Spleen (tissue), 11 donors: ENCODE results near the gene ICAM4. TPM values are rescaled to one million over a fixed set of nuclear protein-coding genes. Genes with fewer than 3 reads are reported as not detected.

ENCODE experiments used
- DNase-seq: peaks from one replicate; pipeline ENCODE4 v3.0.0-alpha.2; 2020
- H3K27ac ChIP-seq, 8 donors: fragments of 200-600 bp; sonication (generic) in 7 of 8; 1 replicate in 4 of 8; 2 replicates in 4 of 8; pipeline versions ENCODE4 v1.5.0 to v1.8.0; 2016 to 2021; ENCODE audit warnings: inconsistent platforms in 4 of 8, mild to moderate bottlenecking in 4 of 8, moderate library complexity in 1 of 8
- H3K27me3 ChIP-seq, 7 donors: fragments of 200-600 bp; sonication (generic) in 6 of 7; replicated peaks in 1 of 7; 1 replicate in 4 of 7; 2 replicates in 3 of 7; pipeline versions ENCODE4 v1.5.0 to v1.8.0; 2016 to 2021; ENCODE audit warnings: inconsistent platforms in 3 of 7, mild to moderate bottlenecking in 1 of 7
- H3K36me3 ChIP-seq, 6 donors: fragments of 200-600 bp; sonication (generic) in 5 of 6; 1 replicate in 4 of 6; 2 replicates in 2 of 6; pipeline versions ENCODE4 v1.5.0 to v1.8.0; 2016 to 2021; ENCODE audit warnings: inconsistent platforms in 2 of 6
- H3K4me1 ChIP-seq, 6 donors: fragments of 200-600 bp; sonication (generic) in 5 of 6; 1 replicate in 3 of 6; 2 replicates in 3 of 6; pipeline versions ENCODE4 v1.5.0 to v1.8.0; 2016 to 2021; ENCODE audit warnings: inconsistent platforms in 3 of 6
- H3K4me3 ChIP-seq, 8 donors: fragments of 200-600 bp; sonication (generic) in 7 of 8; 1 replicate in 4 of 8; 2 replicates in 4 of 8; pipeline versions ENCODE4 v1.5.0 to v1.8.0; 2016 to 2021; ENCODE audit warnings: inconsistent platforms in 4 of 8, mild to moderate bottlenecking in 4 of 8, moderate library complexity in 2 of 8
- H3K9me3 ChIP-seq, 8 donors: fragments of 200-600 bp; sonication (generic) in 7 of 8; 1 replicate in 4 of 8; 2 replicates in 4 of 8; pipeline versions ENCODE4 v1.5.0 to v1.8.0; 2016 to 2021; ENCODE audit warnings: inconsistent platforms in 4 of 8
- POLR2A ChIP-seq, 3 donors: fragments of 450-650 bp; IDR thresholded peaks; one replicate each; pipeline ENCODE4 v1.5.1; 2017; ENCODE audit warnings: antibody characterized with exemption in 3 of 3, mild to moderate bottlenecking in 1 of 3
- POLR2AphosphoS5 ChIP-seq, 3 donors: sonication (generic); formaldehyde crosslinking; IDR thresholded peaks; one replicate each; pipeline ENCODE4 v1.5.1; 2017; ENCODE audit warnings: antibody characterized with exemption in 3 of 3
- WGBS, 5 donors: extraction: QIAGEN DNeasy Blood & Tissue Kit in 3 of 5; methylation state at CpG; one replicate each; pipeline versions ENCODE4 v1.1.5 to v1.1.7; 2013 to 2018; 5-methylcytosine and 5-hydroxymethylcytosine counted together
- intact Hi-C: fragments of 100-400 bp; cut with DNase I; formaldehyde crosslinking; loops from one replicate; pipeline ENCODE4 v1.15.0; 2023; ENCODE audit warnings: low total_unique reads
- polyA plus RNA-seq, 3 donors: library from polyadenylated mRNA; stranded (reverse); fragments of 200-250 nt; gene quantifications; one replicate each; pipeline ENCODE4 v1.2.1, GENCODE V29; 2013
- total RNA-seq, 7 donors: library from RNA; depleted of rRNA in 3 of 7; stranded (reverse); fragments of >200 nt in 3 of 7; fragmentation: NEBNext Ultra II Directional in 4 of 7; extraction: Animal tissue kit (Norgen Biotek cat#: 25700) in 4 of 7; gene quantifications; one replicate each; pipeline versions ENCODE4 v1.1.0 to v1.2.1, GENCODE V29; 2016 to 2021
- TF ChIP-seq, protein P1 (sequence below), 11 experiments: fragments of 200-600 bp in 7 of 11; fragments of 450-650 bp in 4 of 11; sonication (generic) in 4 of 11; IDR thresholded peaks in 8 of 11; conservative IDR thresholded peaks in 3 of 11; 1 replicate in 7 of 11; 2 replicates in 4 of 11; pipeline versions ENCODE4 v1.4.0 to v1.8.0; 2016 to 2021; ENCODE audit warnings: antibody characterized with exemption in 11 of 11, inconsistent platforms in 4 of 11, mild to moderate bottlenecking in 1 of 11
- donor health status: healthy with polysubstance abuse.
- donor health status: DM: no; HTN: no; CAD: no; lungs with moderate emphysema.
- donor health status: DM: no; HTN: no; CAD: no.
- donor health status: Bipolar disorder and iron deficiency.
- donor health status: healthy.
- donor health status: DM: no; HTN: no; CAD: no.
- donor health status: DM: yes; HTN: yes; CAD: no.

The ICAM4 gene
- total and polyA plus RNA-seq, 10 donors: 0.48 to 3.7 (median 1.3) TPM

DNA sequence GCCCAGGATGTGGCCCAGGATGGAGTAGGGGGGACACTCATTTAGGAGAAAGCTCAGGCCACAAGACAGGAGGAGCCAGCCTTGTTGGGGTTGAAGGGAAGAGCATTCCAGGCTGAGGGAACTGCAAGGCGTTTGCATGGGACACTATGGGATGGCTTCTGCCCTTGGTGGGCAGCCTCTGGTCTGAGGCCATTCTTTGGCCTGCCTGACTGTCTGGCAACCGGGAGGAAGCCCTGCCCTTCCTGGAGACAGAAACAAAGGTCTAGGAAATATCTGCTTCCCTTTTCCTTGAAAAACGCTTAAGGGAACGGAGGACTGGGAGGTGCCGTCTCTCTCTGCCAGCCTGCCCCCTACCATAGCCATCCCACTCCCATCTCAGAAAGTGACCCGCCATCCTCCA is 18.7 kb upstream of the ICAM4 start:
- Histone ChIP-seq H3K9me3 (no peaks in the 10 kb centered on the region), H3K4me1 (peaks cover 7 to 77% (median 42%) of the 10 kb centered on the region in 6 donors), H3K27ac (peak overlapping the region; percentile 0 to 99 (median 96)), H3K27me3 (no peaks in the 10 kb centered on the region), H3K4me3 (no peak overlapping the region), H3K36me3 (peaks cover 0 to 5% (median 0%) of the 10 kb centered on the region in 6 donors)
- intact Hi-C loops: loop anchor here (2.0 kb wide), 1 partner anchor 121 kb away; no protein-coding TSS in a partner anchor
- WGBS, 5 donors: 48 to 67% (median 51%) methylated on average over 6 of the region's 6 CpGs
- TF ChIP-seq POLR2A (IDR thresholded peaks at IDR 0.05): no peak
- TF ChIP-seq, protein P1, sequence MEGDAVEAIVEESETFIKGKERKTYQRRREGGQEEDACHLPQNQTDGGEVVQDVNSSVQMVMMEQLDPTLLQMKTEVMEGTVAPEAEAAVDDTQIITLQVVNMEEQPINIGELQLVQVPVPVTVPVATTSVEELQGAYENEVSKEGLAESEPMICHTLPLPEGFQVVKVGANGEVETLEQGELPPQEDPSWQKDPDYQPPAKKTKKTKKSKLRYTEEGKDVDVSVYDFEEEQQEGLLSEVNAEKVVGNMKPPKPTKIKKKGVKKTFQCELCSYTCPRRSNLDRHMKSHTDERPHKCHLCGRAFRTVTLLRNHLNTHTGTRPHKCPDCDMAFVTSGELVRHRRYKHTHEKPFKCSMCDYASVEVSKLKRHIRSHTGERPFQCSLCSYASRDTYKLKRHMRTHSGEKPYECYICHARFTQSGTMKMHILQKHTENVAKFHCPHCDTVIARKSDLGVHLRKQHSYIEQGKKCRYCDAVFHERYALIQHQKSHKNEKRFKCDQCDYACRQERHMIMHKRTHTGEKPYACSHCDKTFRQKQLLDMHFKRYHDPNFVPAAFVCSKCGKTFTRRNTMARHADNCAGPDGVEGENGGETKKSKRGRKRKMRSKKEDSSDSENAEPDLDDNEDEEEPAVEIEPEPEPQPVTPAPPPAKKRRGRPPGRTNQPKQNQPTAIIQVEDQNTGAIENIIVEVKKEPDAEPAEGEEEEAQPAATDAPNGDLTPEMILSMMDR (IDR thresholded peaks at IDR 0.05 in 8 of 11, conservative IDR thresholded peaks at IDR 0.05 in 3 of 11): peak in 1 of 11 experiments; percentile 9
- TF ChIP-seq POLR2AphosphoS5 (IDR thresholded peaks at IDR 0.05): peak in 2 of 3 donors; percentile 71 to 72
- DNase-seq: no peak

DNA sequence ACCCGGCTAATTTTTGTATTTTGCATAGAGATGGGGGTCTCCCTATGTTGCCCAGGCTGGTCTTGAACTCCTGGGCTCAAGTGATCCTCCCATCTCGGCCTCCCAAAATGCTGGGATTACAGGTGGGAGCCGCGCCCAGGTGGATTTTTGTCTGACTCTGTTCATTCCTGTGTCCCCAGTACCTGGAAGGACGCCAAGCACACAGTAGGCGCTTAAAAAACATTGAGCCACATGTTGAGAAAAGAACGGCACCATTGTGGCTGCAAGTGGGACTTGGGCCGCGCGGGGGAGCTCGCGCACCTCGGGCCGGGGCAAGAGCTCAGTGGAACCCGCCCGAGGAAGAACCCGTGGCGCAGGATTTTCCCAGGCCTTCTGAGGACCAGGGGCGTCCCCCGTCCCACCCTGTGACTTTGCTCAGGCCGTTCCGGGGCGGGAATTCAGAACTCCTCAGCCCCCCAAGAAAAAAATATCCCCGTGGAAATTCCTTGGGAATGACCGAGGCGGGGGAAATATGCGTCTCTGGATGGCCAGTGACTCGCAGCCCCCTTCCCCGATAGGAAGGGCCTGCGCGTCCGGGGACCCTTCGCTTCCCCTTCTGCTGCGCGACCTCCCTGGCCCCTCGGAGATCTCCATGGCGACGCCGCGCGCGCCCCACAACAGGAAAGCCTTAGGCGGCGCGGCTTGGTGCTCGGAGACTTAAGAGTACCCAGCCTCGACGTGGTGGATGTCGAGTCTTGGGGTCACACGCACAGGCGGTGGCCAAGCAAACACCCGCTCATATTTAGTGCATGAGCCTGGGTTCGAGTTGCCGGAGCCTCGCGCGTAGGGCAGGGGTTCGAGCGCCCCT is 17.2 kb upstream of the ICAM4 start:
- Histone ChIP-seq H3K9me3 (no peaks in the 10 kb centered on the region), H3K4me1 (peaks cover 7 to 92% (median 56%) of the 10 kb centered on the region in 6 donors), H3K27me3 (no peaks in the 10 kb centered on the region), H3K27ac (peak overlapping the region; percentile 78 to 99 (median 98)), H3K4me3 (peak overlapping the region; percentile 57 to 75 (median 67)), H3K36me3 (peaks cover 0 to 20% (median 4%) of the 10 kb centered on the region in 6 donors)
- peak; percentile 97 for DNase-seq
- TF ChIP-seq POLR2A (IDR thresholded peaks at IDR 0.05) (no peak), POLR2AphosphoS5 (IDR thresholded peaks at IDR 0.05) (peak; percentile 67 to 84 (median 72))
- TF ChIP-seq, protein P1 (IDR thresholded peaks at IDR 0.05 in 8 of 11, conservative IDR thresholded peaks at IDR 0.05 in 3 of 11): peak; percentile 87 to 98 (median 96)
- intact Hi-C loops: loop anchor here (2.0 to 10.0 kb wide), 2 partner anchors 65 to 119 kb away; partner anchors contain the start of genes ICAM3 and RAVER1
- 2 to 5% (median 3%) methylated on average over 33 to 59 of the region's 59 CpGs for WGBS, 5 donors

DNA sequence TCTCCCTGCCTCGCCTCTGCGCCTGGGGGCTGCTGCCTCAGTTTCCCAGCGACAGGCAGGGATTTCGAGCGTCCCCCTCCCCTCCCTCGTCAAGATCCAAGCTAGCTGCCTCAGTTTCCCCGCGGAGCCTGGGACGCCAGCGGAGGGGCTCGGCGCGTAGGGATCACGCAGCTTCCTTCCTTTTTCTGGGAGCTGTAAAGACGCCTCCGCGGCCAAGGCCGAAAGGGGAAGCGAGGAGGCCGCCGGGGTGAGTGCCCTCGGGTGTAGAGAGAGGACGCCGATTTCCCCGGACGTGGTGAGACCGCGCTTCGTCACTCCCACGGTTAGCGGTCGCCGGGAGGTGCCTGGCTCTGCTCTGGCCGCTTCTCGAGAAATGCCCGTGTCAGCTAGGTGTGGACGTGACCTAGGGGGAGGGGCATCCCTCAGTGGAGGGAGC is 16.6 kb upstream of the ICAM4 start:
- peak overlapping the region; percentile 57 to 75 (median 67) for H3K4me3 ChIP-seq
- TF ChIP-seq POLR2AphosphoS5 (IDR thresholded peaks at IDR 0.05): peak; percentile 10 to 75 (median 69)
- TF ChIP-seq, protein P1 (IDR thresholded peaks at IDR 0.05 in 8 of 11, conservative IDR thresholded peaks at IDR 0.05 in 3 of 11): no peak
- no peak for TF ChIP-seq POLR2A (IDR thresholded peaks at IDR 0.05)
- no peaks in the 10 kb centered on the region for H3K9me3 ChIP-seq
- H3K36me3 ChIP-seq: peaks cover 0 to 27% (median 10%) of the 10 kb centered on the region in 6 donors
- 0 to 2% (median 1%) methylated on average over 25 to 37 of the region's 37 CpGs for WGBS, 5 donors
- DNase-seq: peak; percentile 98
- intact Hi-C loops: loop anchor here (10.0 kb wide), 1 partner anchor 65 kb away; the partner anchor contains the start of genes ICAM3 and RAVER1
- H3K27ac ChIP-seq: peak overlapping the region; percentile 78 to 99 (median 98)
- H3K4me1 ChIP-seq: peaks cover 7 to 96% (median 62%) of the 10 kb centered on the region in 6 donors
- no peaks in the 10 kb centered on the region for H3K27me3 ChIP-seq
